ENCODE data around the gene PALMD.

The PALMD gene

GRCh38 chr1:99710994-99711393 lies 65.1 kb downstream of the PALMD start:
- TF ChIP-seq EZH2phosphoT487 (IDR thresholded peaks at IDR 0.05; ENCODE audit: borderline replicate concordance), result no peak
- TF ChIP-seq, protein P1, sequence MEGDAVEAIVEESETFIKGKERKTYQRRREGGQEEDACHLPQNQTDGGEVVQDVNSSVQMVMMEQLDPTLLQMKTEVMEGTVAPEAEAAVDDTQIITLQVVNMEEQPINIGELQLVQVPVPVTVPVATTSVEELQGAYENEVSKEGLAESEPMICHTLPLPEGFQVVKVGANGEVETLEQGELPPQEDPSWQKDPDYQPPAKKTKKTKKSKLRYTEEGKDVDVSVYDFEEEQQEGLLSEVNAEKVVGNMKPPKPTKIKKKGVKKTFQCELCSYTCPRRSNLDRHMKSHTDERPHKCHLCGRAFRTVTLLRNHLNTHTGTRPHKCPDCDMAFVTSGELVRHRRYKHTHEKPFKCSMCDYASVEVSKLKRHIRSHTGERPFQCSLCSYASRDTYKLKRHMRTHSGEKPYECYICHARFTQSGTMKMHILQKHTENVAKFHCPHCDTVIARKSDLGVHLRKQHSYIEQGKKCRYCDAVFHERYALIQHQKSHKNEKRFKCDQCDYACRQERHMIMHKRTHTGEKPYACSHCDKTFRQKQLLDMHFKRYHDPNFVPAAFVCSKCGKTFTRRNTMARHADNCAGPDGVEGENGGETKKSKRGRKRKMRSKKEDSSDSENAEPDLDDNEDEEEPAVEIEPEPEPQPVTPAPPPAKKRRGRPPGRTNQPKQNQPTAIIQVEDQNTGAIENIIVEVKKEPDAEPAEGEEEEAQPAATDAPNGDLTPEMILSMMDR (conservative IDR thresholded peaks at IDR 0.05; ENCODE audit: low read length), result no peak
- Histone ChIP-seq H3K9me2 (replicated peaks; ENCODE audit: low read depth, low read length) (no peaks in the 10 kb centered on the region), H3K9me3 (ENCODE audit: insufficient read depth, low read depth, low read length) (no peaks in the 10 kb centered on the region), H2AFZ (ENCODE audit: low read length) (no peak overlapping the region), H3F3A (ENCODE audit: low read depth) (no peaks in the 10 kb centered on the region), H3K9ac (ENCODE audit: low read depth, low read length, poor library complexity, severe bottlenecking) (no peak overlapping the region), H3K79me2 (ENCODE audit: insufficient read depth, low read length) (no peaks in the 10 kb centered on the region), H3K4me2 (ENCODE audit: low read depth, low read length, poor library complexity, severe bottlenecking) (no peak overlapping the region), H3K4me3 (ENCODE audit: low read length, poor library complexity, severe bottlenecking) (no peak overlapping the region), H3K4me1 (ENCODE audit: insufficient read depth, low read length, poor library complexity, severe bottlenecking) (no peaks in the 10 kb centered on the region), H4K20me1 (ENCODE audit: insufficient read depth, low read length, poor library complexity, severe bottlenecking) (no peaks in the 10 kb centered on the region), H3K27me3 (ENCODE audit: insufficient read depth, low read length, poor library complexity, severe bottlenecking) (no peaks in the 10 kb centered on the region), H3K36me3 (ENCODE audit: insufficient read depth, low read length) (no peaks in the 10 kb centered on the region; the same call in 1 of the 2 replicates)

DNA sequence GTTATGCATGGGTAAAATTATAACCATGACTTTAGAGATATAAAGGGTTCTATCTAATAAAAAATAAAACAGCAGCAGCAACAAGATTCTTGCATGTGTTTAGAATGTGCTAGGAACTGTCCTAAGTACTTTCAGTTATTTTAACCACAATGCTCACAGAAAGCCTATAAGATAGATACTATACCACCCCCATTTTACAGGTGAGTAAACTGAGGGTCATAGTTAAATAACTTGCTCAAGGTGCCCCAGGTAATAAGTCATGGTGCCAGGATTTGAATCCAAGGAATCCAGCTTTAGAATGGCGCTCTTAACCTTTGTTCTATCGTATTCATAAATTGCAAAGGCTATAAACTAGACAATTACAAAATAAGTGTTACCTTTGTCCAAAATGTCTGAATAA lies 67.1 kb downstream of the PALMD start:
- Histone ChIP-seq H3F3A (ENCODE audit: low read depth) (no peaks in the 10 kb centered on the region), H3K4me3 (ENCODE audit: low read length, poor library complexity, severe bottlenecking) (no peak overlapping the region)

GRCh38 chr1:99717005-99717404 lies 71.1 kb downstream of the PALMD start:
- Histone ChIP-seq H3K27me3 (ENCODE audit: insufficient read depth, low read length, poor library complexity, severe bottlenecking) (no peaks in the 10 kb centered on the region), H3K4me1 (ENCODE audit: insufficient read depth, low read length, poor library complexity, severe bottlenecking) (no peaks in the 10 kb centered on the region), H3K9ac (ENCODE audit: low read depth, low read length, poor library complexity, severe bottlenecking) (no peak overlapping the region), H3K79me2 (ENCODE audit: insufficient read depth, low read length) (no peaks in the 10 kb centered on the region), H3K9me2 (replicated peaks; ENCODE audit: low read depth, low read length) (no peaks in the 10 kb centered on the region), H4K20me1 (ENCODE audit: insufficient read depth, low read length, poor library complexity, severe bottlenecking) (no peaks in the 10 kb centered on the region), H3K9me3 (ENCODE audit: insufficient read depth, low read depth, low read length) (no peaks in the 10 kb centered on the region), H2AFZ (ENCODE audit: low read length) (no peak overlapping the region), H3K4me3 (ENCODE audit: low read length, poor library complexity, severe bottlenecking) (no peak overlapping the region), H3K4me2 (ENCODE audit: low read depth, low read length, poor library complexity, severe bottlenecking) (no peak overlapping the region), H3K36me3 (ENCODE audit: insufficient read depth, low read length) (no peaks in the 10 kb centered on the region), H3F3A (ENCODE audit: low read depth) (no peaks in the 10 kb centered on the region)
- TF ChIP-seq, protein P1 (conservative IDR thresholded peaks at IDR 0.05; ENCODE audit: low read length), result no peak

More for the DNA sequence above, 67.1 kb downstream of the PALMD start:
- H3K79me2 ChIP-seq (ENCODE audit: insufficient read depth, low read length), result no peaks in the 10 kb centered on the region
- H3K9me2 ChIP-seq (replicated peaks; ENCODE audit: low read depth, low read length), result no peaks in the 10 kb centered on the region
- no peaks in the 10 kb centered on the region; the same call in 1 of the 2 replicates for H3K36me3 ChIP-seq (ENCODE audit: insufficient read depth, low read length)
- no peaks in the 10 kb centered on the region for H3K27me3 ChIP-seq (ENCODE audit: insufficient read depth, low read length, poor library complexity, severe bottlenecking)
- no peaks in the 10 kb centered on the region for H4K20me1 ChIP-seq (ENCODE audit: insufficient read depth, low read length, poor library complexity, severe bottlenecking)
- TF ChIP-seq, protein P1 (conservative IDR thresholded peaks at IDR 0.05; ENCODE audit: low read length), result no peak
- no peak for TF ChIP-seq EZH2phosphoT487 (IDR thresholded peaks at IDR 0.05; ENCODE audit: borderline replicate concordance)
- no peaks in the 10 kb centered on the region for H3K9me3 ChIP-seq (ENCODE audit: insufficient read depth, low read depth, low read length)
- no peak overlapping the region for H2AFZ ChIP-seq (ENCODE audit: low read length)
- no peak overlapping the region for H3K4me2 ChIP-seq (ENCODE audit: low read depth, low read length, poor library complexity, severe bottlenecking)
- H3K9ac ChIP-seq (ENCODE audit: low read depth, low read length, poor library complexity, severe bottlenecking), result no peak overlapping the region
- H3K4me1 ChIP-seq (ENCODE audit: insufficient read depth, low read length, poor library complexity, severe bottlenecking), result no peaks in the 10 kb centered on the region
